ENCODE data around the gene NHSL2. TPM values are rescaled to one million over a fixed set of nuclear protein-coding genes. Genes with fewer than 3 reads are reported as not detected.

Gene NHSL2
- total RNA-seq, 1 donor from 2014 or later, result 4.7 TPM

GRCh38 chrX:71995122-71995521, 84.5 kb downstream of the NHSL2 start:
- Histone ChIP-seq H3K27ac (ENCODE audit: low read depth, low read length) (no peak overlapping the region), H3K9ac (ENCODE audit: low read depth in 1 of 3, low read length in 3 of 3) (no peak overlapping the region), H3K36me3 (ENCODE audit: control insufficient read depth in 3 of 3, insufficient read depth in 3 of 3, low read length in 3 of 3) (no peaks in the 10 kb centered on the region), H3K9me3 (ENCODE audit: control insufficient read depth in 3 of 3, low read length in 3 of 3) (no peaks in the 10 kb centered on the region), H3K27me3 (ENCODE audit: control insufficient read depth in 3 of 3, insufficient read depth in 3 of 3, low read length in 3 of 3) (no peaks in the 10 kb centered on the region), H3K4me1 (ENCODE audit: control insufficient read depth in 3 of 3, insufficient read depth in 3 of 3, low read length in 3 of 3) (peaks cover 9 to 19% (median 19%) of the 10 kb centered on the region in 3 donors), H3K4me3 (ENCODE audit: low read length in 3 of 3) (no peak overlapping the region)

GRCh38 chrX:71996136-71996535, 85.5 kb downstream of the NHSL2 start:
- Histone ChIP-seq H3K27ac (ENCODE audit: low read depth, low read length) (no peak overlapping the region), H3K27me3 (ENCODE audit: control insufficient read depth in 3 of 3, insufficient read depth in 3 of 3, low read length in 3 of 3) (peaks cover 0 to 2% (median 0%) of the 10 kb centered on the region in 3 donors), H3K36me3 (ENCODE audit: control insufficient read depth in 3 of 3, insufficient read depth in 3 of 3, low read length in 3 of 3) (no peaks in the 10 kb centered on the region), H3K4me1 (ENCODE audit: control insufficient read depth in 3 of 3, insufficient read depth in 3 of 3, low read length in 3 of 3) (peaks cover 7 to 14% (median 9%) of the 10 kb centered on the region in 3 donors), H3K4me3 (ENCODE audit: low read length in 3 of 3) (no peak overlapping the region), H3K9ac (ENCODE audit: low read depth in 1 of 3, low read length in 3 of 3) (no peak overlapping the region), H3K9me3 (ENCODE audit: control insufficient read depth in 3 of 3, low read length in 3 of 3) (no peaks in the 10 kb centered on the region)

- no peak overlapping the region for H3K9ac ChIP-seq (ENCODE audit: low read depth in 1 of 3, low read length in 3 of 3)
- H3K27me3 ChIP-seq (ENCODE audit: control insufficient read depth in 3 of 3, insufficient read depth in 3 of 3, low read length in 3 of 3), result peaks cover 0 to 2% (median 0%) of the 10 kb centered on the region in 3 donors
- peaks cover 2 to 9% (median 5%) of the 10 kb centered on the region in 3 donors for H3K4me1 ChIP-seq (ENCODE audit: control insufficient read depth in 3 of 3, insufficient read depth in 3 of 3, low read length in 3 of 3)
- H3K27ac ChIP-seq (ENCODE audit: low read depth, low read length), result peak overlapping the region; percentile 23
- H3K9me3 ChIP-seq (ENCODE audit: control insufficient read depth in 3 of 3, low read length in 3 of 3), result no peaks in the 10 kb centered on the region
- no peaks in the 10 kb centered on the region for H3K36me3 ChIP-seq (ENCODE audit: control insufficient read depth in 3 of 3, insufficient read depth in 3 of 3, low read length in 3 of 3)
- H3K4me3 ChIP-seq (ENCODE audit: low read length in 3 of 3), result no peak overlapping the region
Measured at GRCh38 chrX:71996826-71997225, 86.2 kb downstream of the NHSL2 start.

- peak overlapping the region; percentile 23 for H3K27ac ChIP-seq (ENCODE audit: low read depth, low read length)
Measured at GRCh38 chrX:71997320-71997719, 86.7 kb downstream of the NHSL2 start.

GRCh38 chrX:71998836-71999509, 88.3 kb downstream of the NHSL2 start:
- H3K4me1 ChIP-seq (ENCODE audit: control insufficient read depth in 3 of 3, insufficient read depth in 3 of 3, low read length in 3 of 3), result peaks cover 3 to 6% (median 6%) of the 10 kb centered on the region in 3 donors
- no peaks in the 10 kb centered on the region for H3K36me3 ChIP-seq (ENCODE audit: control insufficient read depth in 3 of 3, insufficient read depth in 3 of 3, low read length in 3 of 3)
- H3K27me3 ChIP-seq (ENCODE audit: control insufficient read depth in 3 of 3, insufficient read depth in 3 of 3, low read length in 3 of 3), result peaks cover 0 to 5% (median 0%) of the 10 kb centered on the region in 3 donors
- no peak overlapping the region for H3K4me3 ChIP-seq (ENCODE audit: low read length in 3 of 3)
- no peak overlapping the region for H3K9ac ChIP-seq (ENCODE audit: low read depth in 1 of 3, low read length in 3 of 3)
- H3K9me3 ChIP-seq (ENCODE audit: control insufficient read depth in 3 of 3, low read length in 3 of 3), result no peaks in the 10 kb centered on the region
- no peak overlapping the region for H3K27ac ChIP-seq (ENCODE audit: low read depth, low read length)

More at GRCh38 chrX:71997320-71997719, 86.7 kb downstream of the NHSL2 start:
- Histone ChIP-seq H3K4me3 (ENCODE audit: low read length in 3 of 3) (no peak overlapping the region), H3K4me1 (ENCODE audit: control insufficient read depth in 3 of 3, insufficient read depth in 3 of 3, low read length in 3 of 3) (peaks cover 0 to 5% (median 3%) of the 10 kb centered on the region in 3 donors), H3K9ac (ENCODE audit: low read depth in 1 of 3, low read length in 3 of 3) (no peak overlapping the region), H3K36me3 (ENCODE audit: control insufficient read depth in 3 of 3, insufficient read depth in 3 of 3, low read length in 3 of 3) (no peaks in the 10 kb centered on the region), H3K27me3 (ENCODE audit: control insufficient read depth in 3 of 3, insufficient read depth in 3 of 3, low read length in 3 of 3) (peaks cover 0 to 2% (median 0%) of the 10 kb centered on the region in 3 donors), H3K9me3 (ENCODE audit: control insufficient read depth in 3 of 3, low read length in 3 of 3) (no peaks in the 10 kb centered on the region)

- Histone ChIP-seq H3K4me3 (ENCODE audit: low read length in 3 of 3) (no peak overlapping the region), H3K27ac (ENCODE audit: low read depth, low read length) (no peak overlapping the region), H3K9ac (ENCODE audit: low read depth in 1 of 3, low read length in 3 of 3) (no peak overlapping the region), H3K9me3 (ENCODE audit: control insufficient read depth in 3 of 3, low read length in 3 of 3) (no peaks in the 10 kb centered on the region), H3K36me3 (ENCODE audit: control insufficient read depth in 3 of 3, insufficient read depth in 3 of 3, low read length in 3 of 3) (no peaks in the 10 kb centered on the region), H3K27me3 (ENCODE audit: control insufficient read depth in 3 of 3, insufficient read depth in 3 of 3, low read length in 3 of 3) (peaks cover 0 to 8% (median 0%) of the 10 kb centered on the region in 3 donors), H3K4me1 (ENCODE audit: control insufficient read depth in 3 of 3, insufficient read depth in 3 of 3, low read length in 3 of 3) (peaks cover 6 to 9% (median 6%) of the 10 kb centered on the region in 3 donors)
Measured at GRCh38 chrX:71999535-71999934, 88.9 kb downstream of the NHSL2 start.

- peaks cover 0 to 8% (median 0%) of the 10 kb centered on the region in 3 donors for H3K27me3 ChIP-seq (ENCODE audit: control insufficient read depth in 3 of 3, insufficient read depth in 3 of 3, low read length in 3 of 3)
- H3K9me3 ChIP-seq (ENCODE audit: control insufficient read depth in 3 of 3, low read length in 3 of 3), result no peaks in the 10 kb centered on the region
- H3K27ac ChIP-seq (ENCODE audit: low read depth, low read length), result no peak overlapping the region
- peaks cover 6 to 9% (median 6%) of the 10 kb centered on the region in 3 donors for H3K4me1 ChIP-seq (ENCODE audit: control insufficient read depth in 3 of 3, insufficient read depth in 3 of 3, low read length in 3 of 3)
- H3K4me3 ChIP-seq (ENCODE audit: low read length in 3 of 3), result no peak overlapping the region
- H3K36me3 ChIP-seq (ENCODE audit: control insufficient read depth in 3 of 3, insufficient read depth in 3 of 3, low read length in 3 of 3), result no peaks in the 10 kb centered on the region
- no peak overlapping the region for H3K9ac ChIP-seq (ENCODE audit: low read depth in 1 of 3, low read length in 3 of 3)
Measured at GRCh38 chrX:72001471-72001870, 90.8 kb downstream of the NHSL2 start.

- no peak overlapping the region for H3K4me3 ChIP-seq (ENCODE audit: low read length in 3 of 3)
- H3K36me3 ChIP-seq (ENCODE audit: control insufficient read depth in 3 of 3, insufficient read depth in 3 of 3, low read length in 3 of 3), result no peaks in the 10 kb centered on the region
- H3K9me3 ChIP-seq (ENCODE audit: control insufficient read depth in 3 of 3, low read length in 3 of 3), result no peaks in the 10 kb centered on the region
- no peak overlapping the region for H3K9ac ChIP-seq (ENCODE audit: low read depth in 1 of 3, low read length in 3 of 3)
- H3K4me1 ChIP-seq (ENCODE audit: control insufficient read depth in 3 of 3, insufficient read depth in 3 of 3, low read length in 3 of 3), result peaks cover 6 to 9% (median 6%) of the 10 kb centered on the region in 3 donors
- peaks cover 0 to 8% (median 0%) of the 10 kb centered on the region in 3 donors for H3K27me3 ChIP-seq (ENCODE audit: control insufficient read depth in 3 of 3, insufficient read depth in 3 of 3, low read length in 3 of 3)
- H3K27ac ChIP-seq (ENCODE audit: low read depth, low read length), result no peak overlapping the region
Measured at GRCh38 chrX:72001906-72002305, 91.3 kb downstream of the NHSL2 start.

GRCh38 chrX:72002875-72003274, 92.2 kb downstream of the NHSL2 start:
- no peak overlapping the region for H3K4me3 ChIP-seq (ENCODE audit: low read length in 3 of 3)
- no peak overlapping the region for H3K9ac ChIP-seq (ENCODE audit: low read depth in 1 of 3, low read length in 3 of 3)
- H3K9me3 ChIP-seq (ENCODE audit: control insufficient read depth in 3 of 3, low read length in 3 of 3), result no peaks in the 10 kb centered on the region
- no peak overlapping the region for H3K27ac ChIP-seq (ENCODE audit: low read depth, low read length)
- H3K36me3 ChIP-seq (ENCODE audit: control insufficient read depth in 3 of 3, insufficient read depth in 3 of 3, low read length in 3 of 3), result no peaks in the 10 kb centered on the region
- peaks cover 0 to 8% (median 0%) of the 10 kb centered on the region in 3 donors for H3K27me3 ChIP-seq (ENCODE audit: control insufficient read depth in 3 of 3, insufficient read depth in 3 of 3, low read length in 3 of 3)
- H3K4me1 ChIP-seq (ENCODE audit: control insufficient read depth in 3 of 3, insufficient read depth in 3 of 3, low read length in 3 of 3), result peaks cover 6 to 7% (median 6%) of the 10 kb centered on the region in 3 donors
